ENCODE results near the gene SNX20.
A peak's percentile ranks its signal among the peaks of the same experiment; 100 is the strongest.

DNA sequence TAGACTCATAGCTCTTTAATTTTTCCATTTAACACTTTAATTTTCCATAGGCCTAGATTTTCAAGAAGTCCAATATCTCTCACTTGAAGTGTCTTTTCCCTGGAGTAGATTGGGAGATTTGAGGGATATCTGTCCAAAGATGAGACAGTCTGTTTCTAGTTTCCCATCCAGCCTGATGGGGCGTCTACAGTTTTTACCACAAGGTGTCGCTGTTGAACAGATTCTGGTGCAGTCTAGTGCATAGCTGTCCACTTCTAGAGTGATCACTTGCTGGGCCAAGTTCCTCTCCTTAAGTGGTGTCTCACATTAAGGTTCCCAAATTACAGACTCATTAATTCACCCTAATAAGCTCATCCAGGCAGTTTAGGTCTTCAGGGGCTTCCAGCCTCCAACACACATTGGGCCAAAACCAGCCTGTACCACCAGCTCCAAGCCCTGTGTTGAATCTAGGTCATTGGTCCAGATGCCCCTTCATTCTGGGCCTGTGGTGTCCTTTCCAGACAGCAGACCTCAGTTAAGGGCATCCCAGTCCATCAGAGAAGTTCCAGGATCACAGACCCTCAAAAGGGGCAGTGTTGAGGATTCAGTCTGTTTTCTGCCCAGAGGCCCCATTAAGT lies 9.4 kb downstream of the SNX20 start:
- TF ChIP-seq, protein P1, sequence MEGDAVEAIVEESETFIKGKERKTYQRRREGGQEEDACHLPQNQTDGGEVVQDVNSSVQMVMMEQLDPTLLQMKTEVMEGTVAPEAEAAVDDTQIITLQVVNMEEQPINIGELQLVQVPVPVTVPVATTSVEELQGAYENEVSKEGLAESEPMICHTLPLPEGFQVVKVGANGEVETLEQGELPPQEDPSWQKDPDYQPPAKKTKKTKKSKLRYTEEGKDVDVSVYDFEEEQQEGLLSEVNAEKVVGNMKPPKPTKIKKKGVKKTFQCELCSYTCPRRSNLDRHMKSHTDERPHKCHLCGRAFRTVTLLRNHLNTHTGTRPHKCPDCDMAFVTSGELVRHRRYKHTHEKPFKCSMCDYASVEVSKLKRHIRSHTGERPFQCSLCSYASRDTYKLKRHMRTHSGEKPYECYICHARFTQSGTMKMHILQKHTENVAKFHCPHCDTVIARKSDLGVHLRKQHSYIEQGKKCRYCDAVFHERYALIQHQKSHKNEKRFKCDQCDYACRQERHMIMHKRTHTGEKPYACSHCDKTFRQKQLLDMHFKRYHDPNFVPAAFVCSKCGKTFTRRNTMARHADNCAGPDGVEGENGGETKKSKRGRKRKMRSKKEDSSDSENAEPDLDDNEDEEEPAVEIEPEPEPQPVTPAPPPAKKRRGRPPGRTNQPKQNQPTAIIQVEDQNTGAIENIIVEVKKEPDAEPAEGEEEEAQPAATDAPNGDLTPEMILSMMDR (IDR thresholded peaks at IDR 0.05; ENCODE audit: low read depth, low read length): peak; percentile 76
- no peak for TF ChIP-seq EZH2phosphoT487 (IDR thresholded peaks at IDR 0.05; ENCODE audit: low read depth)

All from OCI-LY3 (cell line).